Stimulated activated memory B cell treated with anti-CD40 and anti-IgM and Interleukin-4, amounts not matched to agents 10 μg/mL and 1 μg/mL and 100 μg/mL, for 72 hours (primary cell): ENCODE measurements around the gene DAP.

Source experiments
- ATAC-seq: fragments of 150-1000 bp; cut with Tn5 transposase; 2 replicates; pipeline ENCODE4 v1.10.0; 2021
- H3K27ac Mint-ChIP-seq: one replicate; pipeline ENCODE4 v1.8.0; 2022; ENCODE audit warnings: mild to moderate bottlenecking, mixed read lengths
- H3K27me3 Mint-ChIP-seq: one replicate; pipeline ENCODE4 v1.8.0; 2022; ENCODE audit warnings: mixed read lengths
- H3K36me3 Mint-ChIP-seq: one replicate; pipeline ENCODE4 v1.8.0; 2022; ENCODE audit warnings: mixed read lengths
- H3K4me1 Mint-ChIP-seq: one replicate; pipeline ENCODE4 v1.8.0; 2022; ENCODE audit warnings: mixed read lengths
- H3K4me3 Mint-ChIP-seq: one replicate; pipeline ENCODE4 v1.8.0; 2022; ENCODE audit warnings: mild to moderate bottlenecking, moderate library complexity, mixed read lengths
- H3K9me3 Mint-ChIP-seq: one replicate; pipeline ENCODE4 v1.8.0; 2022; ENCODE audit warnings: mixed read lengths

DAP gene

GRCh38 chr5:10747678-10748622, 13.1 kb downstream of the DAP start:
- H3K36me3 Mint-ChIP-seq: peaks cover 83% of the 10 kb centered on the region

DNA sequence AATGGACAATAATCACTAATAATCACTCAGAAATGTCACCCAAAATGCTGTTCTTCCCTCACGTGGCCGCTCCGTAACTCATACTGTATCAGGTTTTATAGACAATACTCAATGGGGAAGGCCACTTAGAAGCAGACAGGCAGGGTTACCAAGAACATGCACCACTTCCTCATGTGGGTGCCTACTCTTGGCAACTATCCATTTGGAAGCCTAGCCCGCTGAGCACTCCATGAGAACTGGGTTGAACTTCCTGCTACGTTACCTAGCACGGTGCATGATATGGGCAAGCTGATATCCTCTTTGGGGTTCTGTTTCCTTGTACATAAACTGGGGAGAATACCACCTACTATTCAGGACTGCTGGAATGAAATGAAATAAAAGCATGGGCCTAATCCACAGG, 14.3 kb downstream of the DAP start:
- Mint-ChIP-seq H3K4me1 (peaks cover 34% of the 10 kb centered on the region), H3K4me3 (no peak overlapping the region), H3K27ac (no peak overlapping the region), H3K27me3 (no peaks in the 10 kb centered on the region), H3K9me3 (no peaks in the 10 kb centered on the region), H3K36me3 (peaks cover 88% of the 10 kb centered on the region)
- ATAC-seq: no peak

More at GRCh38 chr5:10747678-10748622, 13.1 kb downstream of the DAP start:
- Mint-ChIP-seq H3K27ac (peak overlapping the region; percentile 11), H3K27me3 (no peaks in the 10 kb centered on the region), H3K4me1 (peaks cover 42% of the 10 kb centered on the region), H3K4me3 (no peak overlapping the region), H3K9me3 (no peaks in the 10 kb centered on the region)
- ATAC-seq: peak; percentile 58

DNA sequence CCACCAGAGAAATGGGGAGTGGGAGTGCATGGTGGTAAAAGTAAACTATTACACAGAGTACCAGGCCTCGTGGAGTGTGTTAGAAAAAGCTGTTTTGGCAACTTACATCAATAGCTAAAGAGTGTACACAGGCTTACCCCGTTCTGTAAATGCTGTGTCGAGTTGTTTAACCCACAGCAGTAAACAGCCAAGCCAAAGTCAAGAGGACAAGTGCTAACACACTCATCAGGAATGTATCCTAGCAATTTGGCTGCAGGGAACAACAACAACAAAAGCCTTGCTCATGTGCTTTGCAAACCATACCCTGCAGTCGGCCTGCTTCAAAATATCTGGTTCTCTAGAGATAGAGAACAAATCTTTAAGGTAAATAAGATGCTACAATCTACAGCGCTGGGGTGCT, 15.9 kb downstream of the DAP start:
- H3K27me3 Mint-ChIP-seq: no peaks in the 10 kb centered on the region
- no peak for ATAC-seq
- H3K9me3 Mint-ChIP-seq: peaks cover 2% of the 10 kb centered on the region
- H3K4me3 Mint-ChIP-seq: no peak overlapping the region
- H3K36me3 Mint-ChIP-seq: peaks cover 89% of the 10 kb centered on the region
- H3K4me1 Mint-ChIP-seq: peaks cover 20% of the 10 kb centered on the region
- no peak overlapping the region for H3K27ac Mint-ChIP-seq

DNA sequence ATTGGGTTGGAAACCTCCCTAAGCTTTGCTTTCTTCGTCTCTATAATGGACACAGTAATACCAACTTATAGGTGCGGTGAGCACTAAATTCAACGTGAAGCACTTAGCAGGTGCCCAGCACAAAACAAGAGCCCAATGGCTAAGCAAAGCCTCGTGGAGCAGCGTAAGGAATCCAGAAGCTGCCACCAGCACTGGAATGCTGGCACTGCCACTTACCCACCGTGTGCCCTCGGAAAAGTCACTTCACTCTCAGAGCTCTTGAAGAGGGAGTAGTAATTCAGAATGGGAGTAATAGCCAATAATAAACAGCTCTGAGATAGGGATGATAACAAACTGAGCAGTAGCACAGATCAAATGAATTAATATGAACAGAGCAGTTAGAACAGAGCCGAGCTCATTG, 16.4 kb downstream of the DAP start:
- Mint-ChIP-seq H3K36me3 (peaks cover 89% of the 10 kb centered on the region), H3K27ac (no peak overlapping the region), H3K9me3 (peaks cover 2% of the 10 kb centered on the region), H3K4me1 (peaks cover 20% of the 10 kb centered on the region), H3K27me3 (no peaks in the 10 kb centered on the region), H3K4me3 (no peak overlapping the region)
- no peak for ATAC-seq

- Mint-ChIP-seq H3K4me3 (no peak overlapping the region), H3K4me1 (peaks cover 20% of the 10 kb centered on the region), H3K27me3 (no peaks in the 10 kb centered on the region), H3K9me3 (peaks cover 2% of the 10 kb centered on the region), H3K27ac (no peak overlapping the region), H3K36me3 (peaks cover 87% of the 10 kb centered on the region)
- no peak for ATAC-seq
Observed at GRCh38 chr5:10743951-10744350, 17.1 kb downstream of the DAP start.

- no peak for ATAC-seq
- peaks cover 2% of the 10 kb centered on the region for H3K9me3 Mint-ChIP-seq
- no peak overlapping the region for H3K27ac Mint-ChIP-seq
- peaks cover 21% of the 10 kb centered on the region for H3K4me1 Mint-ChIP-seq
- H3K4me3 Mint-ChIP-seq: no peak overlapping the region
- no peaks in the 10 kb centered on the region for H3K27me3 Mint-ChIP-seq
- H3K36me3 Mint-ChIP-seq: peaks cover 90% of the 10 kb centered on the region
Observed at GRCh38 chr5:10743526-10743925, 17.5 kb downstream of the DAP start.

DNA sequence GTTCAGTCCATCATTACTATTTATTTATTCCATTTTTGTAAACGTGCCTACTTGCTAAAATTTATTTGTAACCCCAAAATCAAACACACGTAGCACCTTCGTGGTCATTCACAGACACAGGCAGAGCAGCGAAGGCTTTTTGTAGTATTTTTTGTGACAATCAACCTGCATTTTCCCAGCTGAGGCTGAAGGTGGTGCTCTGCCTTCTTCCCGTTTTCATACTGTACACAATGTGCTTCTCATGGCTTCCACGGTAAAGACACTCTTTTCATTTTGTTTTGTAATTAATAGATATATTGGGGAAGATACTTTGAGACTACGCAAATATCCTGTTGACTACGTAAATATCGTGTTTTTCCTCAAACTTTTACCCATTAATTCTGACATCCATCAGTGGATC, 19.4 kb downstream of the DAP start:
- Mint-ChIP-seq H3K27ac (no peak overlapping the region), H3K27me3 (no peaks in the 10 kb centered on the region), H3K9me3 (peaks cover 2% of the 10 kb centered on the region), H3K4me1 (peaks cover 23% of the 10 kb centered on the region), H3K4me3 (no peak overlapping the region), H3K36me3 (peaks cover 92% of the 10 kb centered on the region)
- no peak for ATAC-seq

DNA sequence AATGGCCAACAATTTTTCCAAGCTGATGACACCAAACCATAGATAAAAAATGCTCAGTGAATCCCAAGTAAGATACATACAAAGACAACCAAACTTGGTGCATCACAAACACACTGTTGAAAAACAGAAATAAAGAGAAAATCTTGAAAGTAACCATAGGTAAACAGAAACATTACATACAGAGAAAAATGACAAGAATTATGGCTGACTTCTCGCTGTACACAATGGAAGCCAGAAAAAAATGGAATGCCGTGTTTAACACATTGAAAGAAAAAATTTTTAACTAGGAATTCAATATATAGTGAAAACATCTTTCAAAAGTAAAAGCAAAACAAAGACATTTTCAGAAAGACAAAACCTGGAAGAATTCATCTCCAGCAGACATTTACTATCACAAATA, 20.6 kb downstream of the DAP start:
- no peak overlapping the region for H3K27ac Mint-ChIP-seq
- peaks cover 30% of the 10 kb centered on the region for H3K4me1 Mint-ChIP-seq
- peaks cover 80% of the 10 kb centered on the region for H3K36me3 Mint-ChIP-seq

GRCh38 chr5:10737880-10738279, 23.2 kb downstream of the DAP start:
- no peak overlapping the region for H3K27ac Mint-ChIP-seq
- H3K36me3 Mint-ChIP-seq: peaks cover 72% of the 10 kb centered on the region
- ATAC-seq: no peak
- peaks cover 54% of the 10 kb centered on the region for H3K4me1 Mint-ChIP-seq
- no peak overlapping the region for H3K4me3 Mint-ChIP-seq
- H3K9me3 Mint-ChIP-seq: peaks cover 2% of the 10 kb centered on the region
- no peaks in the 10 kb centered on the region for H3K27me3 Mint-ChIP-seq

More for the DNA sequence above, 20.6 kb downstream of the DAP start:
- H3K4me3 Mint-ChIP-seq: no peak overlapping the region
- no peaks in the 10 kb centered on the region for H3K27me3 Mint-ChIP-seq
- no peak for ATAC-seq
- peaks cover 2% of the 10 kb centered on the region for H3K9me3 Mint-ChIP-seq

DNA sequence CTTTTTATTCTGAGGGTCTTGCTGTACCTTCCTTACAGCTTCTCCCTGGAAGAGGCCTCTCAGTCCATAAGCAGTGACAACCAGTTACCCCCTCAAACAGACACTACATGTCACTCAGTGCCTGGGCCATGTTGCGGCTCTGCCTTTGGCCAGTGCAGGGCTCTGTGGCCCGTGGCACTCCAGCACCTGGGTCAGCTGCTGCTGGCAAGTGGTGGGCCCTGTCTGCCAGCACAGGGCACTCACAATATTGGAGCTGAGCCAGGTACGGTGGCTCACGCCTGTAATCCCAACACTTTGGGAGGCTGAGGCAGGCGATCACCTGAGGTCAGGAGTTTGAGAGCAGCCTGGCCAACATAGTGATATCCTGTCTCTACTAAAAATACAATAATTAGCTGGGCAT, 24.2 kb downstream of the DAP start:
- no peaks in the 10 kb centered on the region for H3K27me3 Mint-ChIP-seq
- peaks cover 74% of the 10 kb centered on the region for H3K36me3 Mint-ChIP-seq
- no peak for ATAC-seq
- H3K9me3 Mint-ChIP-seq: peaks cover 2% of the 10 kb centered on the region
- H3K4me1 Mint-ChIP-seq: peaks cover 65% of the 10 kb centered on the region
- H3K27ac Mint-ChIP-seq: peak overlapping the region; percentile 82
- no peak overlapping the region for H3K4me3 Mint-ChIP-seq

- Mint-ChIP-seq H3K27me3 (no peaks in the 10 kb centered on the region), H3K9me3 (peaks cover 2% of the 10 kb centered on the region), H3K4me3 (no peak overlapping the region), H3K27ac (peak overlapping the region; percentile 82), H3K4me1 (peaks cover 69% of the 10 kb centered on the region), H3K36me3 (peaks cover 70% of the 10 kb centered on the region)
- ATAC-seq: peak; percentile 1
Observed at GRCh38 chr5:10736354-10736753, 24.7 kb downstream of the DAP start.

GRCh38 chr5:10735569-10736276, 25.3 kb downstream of the DAP start:
- H3K4me3 Mint-ChIP-seq: no peak overlapping the region
- no peaks in the 10 kb centered on the region for H3K9me3 Mint-ChIP-seq
- H3K27ac Mint-ChIP-seq: peak overlapping the region; percentile 82
- H3K27me3 Mint-ChIP-seq: no peaks in the 10 kb centered on the region
- peaks cover 63% of the 10 kb centered on the region for H3K36me3 Mint-ChIP-seq
- peaks cover 70% of the 10 kb centered on the region for H3K4me1 Mint-ChIP-seq
- ATAC-seq: peak; percentile 98

DNA sequence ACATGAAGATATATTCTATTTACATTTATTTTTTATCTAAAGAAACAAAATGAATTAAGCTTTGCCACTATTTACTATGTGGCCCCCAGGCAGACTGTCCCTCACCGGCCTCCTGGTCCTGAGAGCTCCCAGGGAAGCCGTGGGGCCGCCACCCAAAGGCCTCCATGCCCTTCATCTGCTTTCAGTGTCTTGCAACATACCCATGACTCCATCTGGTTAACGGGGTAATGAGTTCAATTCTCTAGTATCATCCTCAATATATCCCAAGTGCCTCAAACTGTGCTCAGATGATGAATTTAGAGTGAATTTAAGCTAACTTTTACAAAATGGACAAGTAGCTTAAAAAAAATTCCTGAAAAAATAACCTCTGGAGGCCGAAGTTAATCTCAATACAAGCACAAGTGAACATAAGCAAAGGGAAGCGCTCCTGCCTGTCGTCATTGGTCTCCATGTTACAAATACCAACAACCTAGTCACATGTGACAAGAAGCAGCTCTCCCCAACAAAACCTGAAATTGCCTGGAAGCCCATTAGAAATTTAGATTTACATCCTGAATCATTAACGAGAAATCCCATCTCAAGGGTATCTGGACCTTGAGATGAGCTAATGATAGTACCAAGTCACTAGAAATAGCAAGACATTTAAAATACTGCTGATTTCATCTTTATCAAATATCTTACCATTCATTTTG, 26.1 kb downstream of the DAP start:
- Mint-ChIP-seq H3K27ac (peak overlapping the region; percentile 82), H3K4me3 (no peak overlapping the region), H3K36me3 (peaks cover 56% of the 10 kb centered on the region), H3K4me1 (peaks cover 75% of the 10 kb centered on the region), H3K9me3 (no peaks in the 10 kb centered on the region), H3K27me3 (no peaks in the 10 kb centered on the region)
- no peak for ATAC-seq

DNA sequence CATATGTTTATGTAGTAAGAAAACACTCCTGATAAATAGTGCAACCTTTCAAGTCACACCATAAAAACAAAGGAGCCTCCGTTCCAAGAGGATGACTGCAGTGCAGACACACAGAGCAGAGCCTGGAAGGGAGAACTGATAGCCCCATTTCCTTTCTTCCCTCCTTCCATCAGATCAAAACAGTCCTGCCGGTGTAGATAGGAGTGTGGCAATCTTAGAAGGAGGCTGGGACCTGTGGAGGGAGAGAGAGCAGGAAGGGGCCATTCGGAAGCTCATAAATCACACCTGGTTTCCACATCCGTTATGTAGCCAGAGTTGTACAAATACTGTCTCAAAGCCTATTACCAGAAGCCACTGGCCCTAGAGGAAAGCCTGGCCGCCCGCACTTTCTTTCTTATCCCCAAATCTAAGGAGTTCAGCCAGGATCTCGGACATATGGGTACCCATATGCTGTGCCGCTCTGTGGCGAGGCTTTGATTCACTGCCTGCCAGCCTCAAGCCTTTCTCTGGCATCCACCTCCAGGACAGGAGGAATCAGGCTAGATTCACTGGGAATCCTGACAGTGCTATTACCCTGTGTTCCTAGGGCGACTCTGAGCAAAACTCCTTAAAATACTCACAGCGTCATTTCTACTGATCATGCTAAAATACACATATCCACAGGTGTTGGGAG, 26.9 kb downstream of the DAP start:
- peaks cover 83% of the 10 kb centered on the region for H3K4me1 Mint-ChIP-seq
- peak overlapping the region; percentile 82 for H3K27ac Mint-ChIP-seq
- H3K9me3 Mint-ChIP-seq: no peaks in the 10 kb centered on the region
- H3K36me3 Mint-ChIP-seq: peaks cover 55% of the 10 kb centered on the region
- H3K4me3 Mint-ChIP-seq: no peak overlapping the region
- no peaks in the 10 kb centered on the region for H3K27me3 Mint-ChIP-seq
- ATAC-seq: no peak

- H3K4me3 Mint-ChIP-seq: no peak overlapping the region
- H3K4me1 Mint-ChIP-seq: peaks cover 88% of the 10 kb centered on the region
- ATAC-seq: no peak
- peak overlapping the region; percentile 82 for H3K27ac Mint-ChIP-seq
- no peaks in the 10 kb centered on the region for H3K9me3 Mint-ChIP-seq
- peaks cover 55% of the 10 kb centered on the region for H3K36me3 Mint-ChIP-seq
- no peaks in the 10 kb centered on the region for H3K27me3 Mint-ChIP-seq
Observed at GRCh38 chr5:10733426-10733825, 27.6 kb downstream of the DAP start.
